Right forelimb (tissue), 1 donor: ENCODE measurements around the gene DMRTC2.

ENCODE experiments used
- DNase-seq: peaks from one replicate; pipeline ENCODE4 v3.0.0-alpha.2; 2018

DMRTC2 gene

GRCh38 chr19:41847351-41848105, 2.7 kb downstream of the DMRTC2 start:
- DNase-seq: no peak

- DNase-seq: no peak
Measured at GRCh38 chr19:41848666-41849065, 3.8 kb downstream of the DMRTC2 start.

- DNase-seq: no peak
Measured at GRCh38 chr19:41849067-41849466, 4.2 kb downstream of the DMRTC2 start.

- DNase-seq: no peak
Measured at GRCh38 chr19:41850381-41850780, 5.5 kb downstream of the DMRTC2 start.

GRCh38 chr19:41851456-41851855, 6.6 kb downstream of the DMRTC2 start:
- DNase-seq: no peak

- DNase-seq: peak; percentile 2
Measured at GRCh38 chr19:41853344-41853743, 8.5 kb downstream of the DMRTC2 start.

- DNase-seq: peak; percentile 20
Measured at GRCh38 chr19:41853768-41854167, 8.9 kb downstream of the DMRTC2 start.

- DNase-seq: no peak
Measured at GRCh38 chr19:41859213-41859617, 14.4 kb downstream of the DMRTC2 start.

GRCh38 chr19:41859618-41860418, 15.0 kb downstream of the DMRTC2 start, which contains the start of gene RPS19:
RPS19 (plus strand) TSS chr19:41860255; CDS start chr19:41860775, 520 bp downstream.
- peak; percentile 100 for DNase-seq

GRCh38 chr19:41860419-41861115, 15.7 kb downstream of the DMRTC2 start:
- DNase-seq: peak; percentile 59

GRCh38 chr19:41861116-41861768, 16.4 kb downstream of the DMRTC2 start:
- DNase-seq: no peak

- no peak for DNase-seq
Measured at GRCh38 chr19:41861846-41862245, 17.0 kb downstream of the DMRTC2 start.

- DNase-seq: no peak
Measured at GRCh38 chr19:41862445-41862986, 17.7 kb downstream of the DMRTC2 start.

- DNase-seq: no peak
Measured at GRCh38 chr19:41863209-41863931, 18.5 kb downstream of the DMRTC2 start.

- no peak for DNase-seq
Measured at GRCh38 chr19:41864374-41864773, 19.5 kb downstream of the DMRTC2 start.

- DNase-seq: no peak
Measured at GRCh38 chr19:41866284-41866683, 21.4 kb downstream of the DMRTC2 start.

- DNase-seq: no peak
Measured at GRCh38 chr19:41868120-41868988, 23.5 kb downstream of the DMRTC2 start.

- no peak for DNase-seq
Measured at GRCh38 chr19:41868989-41869300, 24.1 kb downstream of the DMRTC2 start.

GRCh38 chr19:41869374-41869955, 24.6 kb downstream of the DMRTC2 start:
- DNase-seq: no peak

GRCh38 chr19:41870401-41870873, 25.6 kb downstream of the DMRTC2 start:
- DNase-seq: no peak
